ENCODE results near the gene C16orf90. TPM values are rescaled to one million over a fixed set of nuclear protein-coding genes. Genes with fewer than 3 reads are reported as not detected.
"Not testable (repeated sequence)": the region's sequence is repeated elsewhere in the genome, so short reads cannot be mapped to it uniquely, and the experiment has no call there.

Gene C16orf90
- total RNA-seq (2014; rRNA removed; shearing (Covaris generic)): not detected in 2 replicates

- Histone ChIP-seq H3K4me3 (no peak within 1 kb of the TSS), H3K27ac (no peak within 1 kb of the TSS), H3K4me1 (replicated peaks) (no peaks in the 10 kb centered on the region), H3K27me3 (replicated peaks) (no peaks in the 10 kb centered on the region), H3K36me3 (no peaks in the 10 kb centered on the region), H3K9me3 (replicated peaks) (no peaks in the 10 kb centered on the region)
- no peak for DNase-seq (ENCODE audit: low read depth in 1 of 2, low spot score in 2 of 2)
Observed at GRCh38 chr16:3495176-3495575, at the start of gene C16orf90. Gene C16orf90 (minus strand): TSS chr16:3495489. CDS start chr16:3495421, 68 bp downstream.

- no peaks in the 10 kb centered on the region for H3K9me3 ChIP-seq (replicated peaks)
- H3K27ac ChIP-seq: no peak overlapping the region
- no peaks in the 10 kb centered on the region for H3K36me3 ChIP-seq
- H3K4me3 ChIP-seq: no peak overlapping the region
- no peak for DNase-seq (ENCODE audit: low read depth in 1 of 2, low spot score in 2 of 2)
- H3K27me3 ChIP-seq (replicated peaks): no peaks in the 10 kb centered on the region
- no peaks in the 10 kb centered on the region for H3K4me1 ChIP-seq (replicated peaks)
Observed at GRCh38 chr16:3542601-3543373, 47.5 kb upstream of the C16orf90 start.

GRCh38 chr16:3541527-3542155 lies 46.4 kb upstream of the C16orf90 start:
- no peaks in the 10 kb centered on the region for H3K9me3 ChIP-seq (replicated peaks)
- DNase-seq (ENCODE audit: low read depth in 1 of 2, low spot score in 2 of 2): no peak
- no peak overlapping the region for H3K4me3 ChIP-seq
- H3K36me3 ChIP-seq: no peaks in the 10 kb centered on the region
- H3K4me1 ChIP-seq (replicated peaks): no peaks in the 10 kb centered on the region
- no peak overlapping the region for H3K27ac ChIP-seq
- H3K27me3 ChIP-seq (replicated peaks): no peaks in the 10 kb centered on the region

- H3K27me3 ChIP-seq (replicated peaks): no peaks in the 10 kb centered on the region
- no peak overlapping the region for H3K27ac ChIP-seq
- 0 out of 2 replicates have a peak, but pooled peaks cover 2% of the 10 kb centered on the region for H3K36me3 ChIP-seq
- no peak overlapping the region for H3K4me3 ChIP-seq
- H3K9me3 ChIP-seq (replicated peaks): no peaks in the 10 kb centered on the region
- no peak for DNase-seq (ENCODE audit: low read depth in 1 of 2, low spot score in 2 of 2)
- H3K4me1 ChIP-seq (replicated peaks): 0 out of 2 replicates have a peak, but pooled peaks cover 3% of the 10 kb centered on the region
Observed at GRCh38 chr16:3538222-3538621, 42.9 kb upstream of the C16orf90 start.

GRCh38 chr16:3536851-3537250 lies 41.6 kb upstream of the C16orf90 start:
- Histone ChIP-seq H3K27ac (no peak overlapping the region), H3K4me1 (replicated peaks) (0 out of 2 replicates have a peak, but pooled peaks cover 3% of the 10 kb centered on the region), H3K4me3 (no peak overlapping the region), H3K9me3 (replicated peaks) (no peaks in the 10 kb centered on the region), H3K36me3 (peaks cover 6% of the 10 kb centered on the region; the same call in 1 of the 2 replicates), H3K27me3 (replicated peaks) (no peaks in the 10 kb centered on the region)
- no peak for DNase-seq (ENCODE audit: low read depth in 1 of 2, low spot score in 2 of 2)

- Histone ChIP-seq H3K4me1 (replicated peaks) (0 out of 2 replicates have a peak, but pooled peaks cover 3% of the 10 kb centered on the region), H3K9me3 (replicated peaks) (no peaks in the 10 kb centered on the region), H3K36me3 (peaks cover 6% of the 10 kb centered on the region; the same call in 1 of the 2 replicates), H3K27ac (no peak overlapping the region), H3K27me3 (replicated peaks) (no peaks in the 10 kb centered on the region), H3K4me3 (no peak overlapping the region)
- no peak for DNase-seq (ENCODE audit: low read depth in 1 of 2, low spot score in 2 of 2)
Observed at GRCh38 chr16:3536271-3536731, 41.0 kb upstream of the C16orf90 start.

GRCh38 chr16:3534126-3534525 lies 38.8 kb upstream of the C16orf90 start:
- Histone ChIP-seq H3K4me1 (replicated peaks) (0 out of 2 replicates have a peak, but pooled peaks cover 3% of the 10 kb centered on the region), H3K27me3 (replicated peaks) (no peaks in the 10 kb centered on the region), H3K9me3 (replicated peaks) (no peaks in the 10 kb centered on the region), H3K4me3 (no peak overlapping the region), H3K27ac (no peak overlapping the region), H3K36me3 (peaks cover 14% of the 10 kb centered on the region; the same call in 1 of the 2 replicates)
- DNase-seq (ENCODE audit: low read depth in 1 of 2, low spot score in 2 of 2): no peak

- Histone ChIP-seq H3K9me3 (replicated peaks) (no peaks in the 10 kb centered on the region), H3K27me3 (replicated peaks) (no peaks in the 10 kb centered on the region), H3K4me3 (no peak overlapping the region), H3K36me3 (peaks cover 18% of the 10 kb centered on the region; the same call in 1 of the 2 replicates), H3K4me1 (replicated peaks) (0 out of 2 replicates have a peak, but pooled peaks cover 3% of the 10 kb centered on the region), H3K27ac (no peak overlapping the region)
- DNase-seq (ENCODE audit: low read depth in 1 of 2, low spot score in 2 of 2): no peak
Observed at GRCh38 chr16:3532741-3533140, 37.5 kb upstream of the C16orf90 start.

GRCh38 chr16:3530371-3530914 lies 35.2 kb upstream of the C16orf90 start:
- no peak overlapping the region for H3K27ac ChIP-seq
- no peaks in the 10 kb centered on the region for H3K27me3 ChIP-seq (replicated peaks)
- H3K4me1 ChIP-seq (replicated peaks): no peaks in the 10 kb centered on the region
- no peak for DNase-seq (ENCODE audit: low read depth in 1 of 2, low spot score in 2 of 2)
- H3K4me3 ChIP-seq: no peak overlapping the region
- H3K9me3 ChIP-seq (replicated peaks): no peaks in the 10 kb centered on the region
- peaks cover 18% of the 10 kb centered on the region; the same call in 1 of the 2 replicates for H3K36me3 ChIP-seq

GRCh38 chr16:3529175-3529574 lies 33.9 kb upstream of the C16orf90 start:
- no peak overlapping the region for H3K27ac ChIP-seq
- no peak overlapping the region for H3K4me3 ChIP-seq
- H3K36me3 ChIP-seq: peaks cover 18% of the 10 kb centered on the region; the same call in 1 of the 2 replicates
- DNase-seq (ENCODE audit: low read depth in 1 of 2, low spot score in 2 of 2): no peak
- no peaks in the 10 kb centered on the region for H3K4me1 ChIP-seq (replicated peaks)
- no peaks in the 10 kb centered on the region for H3K9me3 ChIP-seq (replicated peaks)
- no peaks in the 10 kb centered on the region for H3K27me3 ChIP-seq (replicated peaks)

- H3K36me3 ChIP-seq: peaks cover 19% of the 10 kb centered on the region; the same call in 1 of the 2 replicates
- H3K4me1 ChIP-seq (replicated peaks): no peaks in the 10 kb centered on the region
- H3K27ac ChIP-seq: no peak overlapping the region
- no peak for DNase-seq (ENCODE audit: low read depth in 1 of 2, low spot score in 2 of 2)
- no peaks in the 10 kb centered on the region for H3K27me3 ChIP-seq (replicated peaks)
- no peak overlapping the region for H3K4me3 ChIP-seq
- no peaks in the 10 kb centered on the region for H3K9me3 ChIP-seq (replicated peaks)
Observed at GRCh38 chr16:3528406-3528805, 33.1 kb upstream of the C16orf90 start.

- not testable (repeated sequence) for H3K27me3 ChIP-seq (replicated peaks)
Observed at GRCh38 chr16:3527216-3527829, 32.0 kb upstream of the C16orf90 start.

GRCh38 chr16:3525951-3526350 lies 30.7 kb upstream of the C16orf90 start:
- peaks cover 19% of the 10 kb centered on the region for H3K36me3 ChIP-seq
- no peaks in the 10 kb centered on the region for H3K27me3 ChIP-seq (replicated peaks)
- H3K4me1 ChIP-seq (replicated peaks): no peaks in the 10 kb centered on the region
- no peak overlapping the region for H3K4me3 ChIP-seq
- H3K27ac ChIP-seq: no peak overlapping the region
- no peak for DNase-seq (ENCODE audit: low read depth in 1 of 2, low spot score in 2 of 2)
- H3K9me3 ChIP-seq (replicated peaks): no peaks in the 10 kb centered on the region

More at GRCh38 chr16:3527216-3527829, 32.0 kb upstream of the C16orf90 start:
- not testable (repeated sequence) for H3K4me3 ChIP-seq; H3K27ac ChIP-seq; H3K9me3 ChIP-seq (replicated peaks); H3K4me1 ChIP-seq (replicated peaks)
- H3K36me3 ChIP-seq: peaks cover 19% of the 10 kb centered on the region
- peak; percentile 30 to 79 for DNase-seq (ENCODE audit: low read depth in 1 of 2, low spot score in 2 of 2)
